K562 (cell line): ENCODE data around the gene STK16. TPM values are rescaled to one million over a fixed set of nuclear protein-coding genes. Genes with fewer than 3 reads are reported as not detected.

ENCODE experiments used
- ADNP ChIP-seq: fragments of 200-800 bp; sonication (Bioruptor generic); IDR thresholded peaks from 2 replicates; pipeline ENCODE4 v1.6.1; 2016; ENCODE audit warnings: missing genetic modification characterization, missing compliant biosample characterization
- ATF7 ChIP-seq: fragments of 450-650 bp; IDR thresholded peaks from 2 replicates; pipeline ENCODE4 v1.7.1; 2014; ENCODE audit warnings: mild to moderate bottlenecking, moderate library complexity
- CEBPB ChIP-seq: fragments of 450-650 bp; IDR thresholded peaks from 2 replicates; pipeline ENCODE4 v1.6.1; 2016; ENCODE audit warnings: missing genetic modification characterization, missing compliant biosample characterization
- GTF2F1 ChIP-seq: IDR thresholded peaks from 2 replicates; pipeline ENCODE4 v1.6.1; 2011; ENCODE audit warnings: low read depth, low read length, improper control_type of control experiment
- HDAC3 ChIP-seq: fragments of 450-650 bp; IDR thresholded peaks from 2 replicates; pipeline ENCODE4 v1.6.1; 2018; ENCODE audit warnings: borderline replicate concordance, mild to moderate bottlenecking, moderate library complexity; ENCODE audit not compliant: partially characterized antibody
- IFI16 ChIP-seq: fragments of 250-450 bp; sonication (Bioruptor Pico); IDR thresholded peaks from 2 replicates; pipeline ENCODE4 v2.1.2; 2022; ENCODE audit warnings: mild to moderate bottlenecking, inconsistent platforms
- IRF2 ChIP-seq: sonication (generic); formaldehyde crosslinking; IDR thresholded peaks from 2 replicates; pipeline ENCODE4 v1.8.1; 2022; ENCODE audit warnings: mild to moderate bottlenecking, missing genetic modification reagents
- NUFIP1 ChIP-seq: fragments of 450-650 bp; IDR thresholded peaks from 2 replicates; pipeline ENCODE4 v1.6.1; 2018; ENCODE audit not compliant: partially characterized antibody
- PTBP1 ChIP-seq: fragments of 200-400 bp; formaldehyde crosslinking; IDR thresholded peaks from 2 replicates; pipeline ENCODE4 v1.6.1; 2017; ENCODE audit warnings: low read depth, low read length
- PURB ChIP-seq: sonication (generic); formaldehyde crosslinking; IDR thresholded peaks from 2 replicates; pipeline ENCODE4 v1.9.0; 2021; ENCODE audit warnings: low read depth, mild to moderate bottlenecking, missing genetic modification reagents
- SRSF1 ChIP-seq: fragments of 200-400 bp; formaldehyde crosslinking; IDR thresholded peaks from 2 replicates; pipeline ENCODE4 v1.6.1; 2017; ENCODE audit warnings: mild to moderate bottlenecking, low read depth, low read length, moderate library complexity
- SRSF9 ChIP-seq: fragments of 200-400 bp; formaldehyde crosslinking; IDR thresholded peaks from 2 replicates; pipeline ENCODE4 v1.6.1; 2017; ENCODE audit warnings: low read depth, low read length, borderline replicate concordance
- TAF9B ChIP-seq: fragments of 450-650 bp; IDR thresholded peaks from 2 replicates; pipeline ENCODE4 v1.6.1; 2018; ENCODE audit warnings: mild to moderate bottlenecking; ENCODE audit not compliant: partially characterized antibody
- ZKSCAN3 ChIP-seq: fragments of 250-450 bp; sonication (Bioruptor Pico); IDR thresholded peaks from 2 replicates; pipeline ENCODE4 v1.4.0; 2020
- ZNF197 ChIP-seq: fragments of 200-800 bp; sonication (Bioruptor generic); IDR thresholded peaks from 2 replicates; pipeline ENCODE4 v1.6.1; 2016; ENCODE audit warnings: low read depth, missing genetic modification characterization, missing compliant biosample characterization
- polyA plus RNA-seq, 8 experiments: library from polyadenylated mRNA; depleted of rRNA in 4 of 8; stranded (reverse) in 5 of 8; unstranded in 3 of 8; fragments of >200 nt; fragmentation: Nextera tagmentation in 2 of 8; fragmentation: Illumina TruSeq in 1 of 8; extraction: Ambion mirVana in 2 of 8; extraction: Trizol in 1 of 8; gene quantifications; 2 replicates each; pipeline versions ENCODE4 v1.2.1 to v1.2.3, GENCODE V29; 2011 to 2014; ENCODE audit warnings: inconsistent platforms in 1 of 8, missing spikeins in 1 of 8
- total RNA-seq, 7 experiments: library from RNA; depleted of rRNA in 6 of 7; stranded (reverse); fragments of >200 nt in 6 of 7; fragmentation: Illumina TruSeq in 2 of 7; extraction: Trizol in 2 of 7; gene quantifications; 2 replicates each; pipeline versions ENCODE4 v1.2.1 to v1.2.3, GENCODE V29; 2011 to 2021; ENCODE audit warnings: low replicate concordance in 1 of 7
- TF ChIP-seq, protein P1 (sequence below): IDR thresholded peaks from 3 replicates; pipeline ENCODE4 v1.6.1; 2011; ENCODE audit warnings: borderline replicate concordance, mild to moderate bottlenecking, moderate library complexity; ENCODE audit not compliant: insufficient read length; ENCODE audit errors: extremely low read depth
- TF ChIP-seq, protein P2 (sequence below): sonication (generic); formaldehyde crosslinking; IDR thresholded peaks from 2 replicates; pipeline ENCODE4 v1.8.1; 2023; ENCODE audit warnings: mild to moderate bottlenecking, missing genetic modification reagents
- TF ChIP-seq, protein P3 (sequence below): fragments of 450-650 bp; IDR thresholded peaks from 2 replicates; pipeline ENCODE4 v1.6.1; 2018; ENCODE audit warnings: mild to moderate bottlenecking, low read depth; ENCODE audit not compliant: partially characterized antibody
- TF ChIP-seq, protein P4 (sequence below): fragments of 250-450 bp; sonication (Bioruptor Pico); IDR thresholded peaks from 2 replicates; pipeline ENCODE4 v1.5.0; 2020; ENCODE audit warnings: mild to moderate bottlenecking, borderline replicate concordance

Gene STK16
- total and polyA plus RNA-seq, 9 of the 15 experiments (the other 6 are each of a cell fraction or from before 2014, with no cell fraction given): 5.4 to 36.2 (median 17.8) TPM

DNA sequence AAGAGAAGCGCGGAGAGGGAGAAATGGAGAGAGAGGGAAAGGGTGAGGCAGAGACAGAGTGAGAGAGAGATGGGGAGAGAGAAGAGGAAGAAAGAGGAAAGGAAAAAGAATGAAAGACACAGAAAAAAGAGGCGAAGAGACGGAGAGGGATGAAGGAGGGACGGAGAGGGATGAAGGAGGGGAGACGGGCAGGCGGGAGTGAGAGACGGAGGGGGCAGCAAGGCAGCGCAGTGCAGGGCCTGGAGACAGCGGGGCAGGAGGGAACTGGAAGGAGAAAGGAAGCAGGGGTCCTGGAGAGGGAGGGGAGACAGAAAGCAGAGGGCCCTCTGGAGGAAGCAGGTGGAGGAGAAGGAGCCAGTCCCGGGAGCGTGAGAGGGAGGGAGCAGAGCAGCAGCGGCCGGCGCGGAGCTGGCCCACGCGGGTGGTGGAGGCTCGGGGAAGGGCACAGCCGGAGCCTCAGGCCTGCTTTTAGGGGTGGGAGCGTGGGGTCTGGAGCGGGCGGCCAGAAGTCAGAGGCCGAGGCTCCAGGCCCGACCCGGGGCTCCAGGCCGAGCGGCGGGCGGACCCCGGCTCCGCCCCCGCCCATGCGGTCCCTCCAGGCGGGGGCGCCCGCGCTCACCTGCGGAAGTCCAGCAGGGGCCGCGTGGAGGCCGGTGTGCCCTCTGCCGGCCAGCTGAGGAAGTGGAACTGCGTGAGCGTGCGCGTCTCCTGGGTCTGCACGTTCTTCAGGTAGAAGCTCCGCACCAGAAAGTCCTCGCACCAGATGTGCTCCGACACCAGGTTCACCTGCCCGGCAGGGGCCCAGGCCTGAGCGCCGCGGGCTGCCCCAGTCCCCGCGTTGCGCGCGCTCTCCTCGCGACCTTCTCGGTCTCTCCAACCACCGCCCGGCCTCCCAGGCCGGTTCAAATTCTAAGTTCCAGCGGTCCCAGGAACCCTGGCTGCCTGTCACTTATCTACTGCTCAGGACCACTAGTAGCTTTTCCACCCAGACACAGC lies 49.4 kb downstream of the STK16 start (continued):
- TF ChIP-seq, protein P1, sequence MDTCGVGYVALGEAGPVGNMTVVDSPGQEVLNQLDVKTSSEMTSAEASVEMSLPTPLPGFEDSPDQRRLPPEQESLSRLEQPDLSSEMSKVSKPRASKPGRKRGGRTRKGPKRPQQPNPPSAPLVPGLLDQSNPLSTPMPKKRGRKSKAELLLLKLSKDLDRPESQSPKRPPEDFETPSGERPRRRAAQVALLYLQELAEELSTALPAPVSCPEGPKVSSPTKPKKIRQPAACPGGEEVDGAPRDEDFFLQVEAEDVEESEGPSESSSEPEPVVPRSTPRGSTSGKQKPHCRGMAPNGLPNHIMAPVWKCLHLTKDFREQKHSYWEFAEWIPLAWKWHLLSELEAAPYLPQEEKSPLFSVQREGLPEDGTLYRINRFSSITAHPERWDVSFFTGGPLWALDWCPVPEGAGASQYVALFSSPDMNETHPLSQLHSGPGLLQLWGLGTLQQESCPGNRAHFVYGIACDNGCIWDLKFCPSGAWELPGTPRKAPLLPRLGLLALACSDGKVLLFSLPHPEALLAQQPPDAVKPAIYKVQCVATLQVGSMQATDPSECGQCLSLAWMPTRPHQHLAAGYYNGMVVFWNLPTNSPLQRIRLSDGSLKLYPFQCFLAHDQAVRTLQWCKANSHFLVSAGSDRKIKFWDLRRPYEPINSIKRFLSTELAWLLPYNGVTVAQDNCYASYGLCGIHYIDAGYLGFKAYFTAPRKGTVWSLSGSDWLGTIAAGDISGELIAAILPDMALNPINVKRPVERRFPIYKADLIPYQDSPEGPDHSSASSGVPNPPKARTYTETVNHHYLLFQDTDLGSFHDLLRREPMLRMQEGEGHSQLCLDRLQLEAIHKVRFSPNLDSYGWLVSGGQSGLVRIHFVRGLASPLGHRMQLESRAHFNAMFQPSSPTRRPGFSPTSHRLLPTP: no peak
- TF ChIP-seq ADNP (tag): no peak
- TF ChIP-seq ZNF197 (CRISPR knock-in tag): no peak; the same call in 1 of the 2 replicates
- TF ChIP-seq NUFIP1: no peak
- TF ChIP-seq IRF2 (CRISPR knock-in tag): no peak
- no peak for TF ChIP-seq PURB (CRISPR knock-in tag)
- TF ChIP-seq, protein P2, sequence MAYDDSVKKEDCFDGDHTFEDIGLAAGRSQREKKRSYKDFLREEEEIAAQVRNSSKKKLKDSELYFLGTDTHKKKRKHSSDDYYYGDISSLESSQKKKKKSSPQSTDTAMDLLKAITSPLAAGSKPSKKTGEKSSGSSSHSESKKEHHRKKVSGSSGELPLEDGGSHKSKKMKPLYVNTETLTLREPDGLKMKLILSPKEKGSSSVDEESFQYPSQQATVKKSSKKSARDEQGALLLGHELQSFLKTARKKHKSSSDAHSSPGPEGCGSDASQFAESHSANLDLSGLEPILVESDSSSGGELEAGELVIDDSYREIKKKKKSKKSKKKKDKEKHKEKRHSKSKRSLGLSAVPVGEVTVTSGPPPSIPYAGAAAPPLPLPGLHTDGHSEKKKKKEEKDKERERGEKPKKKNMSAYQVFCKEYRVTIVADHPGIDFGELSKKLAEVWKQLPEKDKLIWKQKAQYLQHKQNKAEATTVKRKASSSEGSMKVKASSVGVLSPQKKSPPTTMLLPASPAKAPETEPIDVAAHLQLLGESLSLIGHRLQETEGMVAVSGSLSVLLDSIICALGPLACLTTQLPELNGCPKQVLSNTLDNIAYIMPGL (CRISPR knock-in tag): peak; percentile 91
- no peak for TF ChIP-seq HDAC3
- no peak for TF ChIP-seq ZKSCAN3
- TF ChIP-seq CEBPB (tag): no peak
- no peak for TF ChIP-seq TAF9B
- no peak for TF ChIP-seq PTBP1
- TF ChIP-seq, protein P3, sequence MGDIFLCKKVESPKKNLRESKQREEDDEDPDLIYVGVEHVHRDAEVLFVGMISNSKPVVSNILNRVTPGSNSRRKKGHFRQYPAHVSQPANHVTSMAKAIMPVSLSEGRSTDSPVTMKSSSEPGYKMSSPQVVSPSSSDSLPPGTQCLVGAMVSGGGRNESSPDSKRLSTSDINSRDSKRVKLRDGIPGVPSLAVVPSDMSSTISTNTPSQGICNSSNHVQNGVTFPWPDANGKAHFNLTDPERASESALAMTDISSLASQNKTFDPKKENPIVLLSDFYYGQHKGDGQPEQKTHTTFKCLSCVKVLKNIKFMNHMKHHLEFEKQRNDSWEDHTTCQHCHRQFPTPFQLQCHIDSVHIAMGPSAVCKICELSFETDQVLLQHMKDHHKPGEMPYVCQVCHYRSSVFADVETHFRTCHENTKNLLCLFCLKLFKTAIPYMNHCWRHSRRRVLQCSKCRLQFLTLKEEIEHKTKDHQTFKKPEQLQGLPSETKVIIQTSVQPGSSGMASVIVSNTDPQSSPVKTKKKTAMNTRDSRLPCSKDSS: no peak
- TF ChIP-seq IFI16 (CRISPR knock-in tag): no peak
- TF ChIP-seq ATF7: peak; percentile 76; the same call in 1 of the 2 replicates
- no peak for TF ChIP-seq SRSF1
- TF ChIP-seq SRSF9: no peak
- TF ChIP-seq GTF2F1: no peak
- TF ChIP-seq, protein P4, sequence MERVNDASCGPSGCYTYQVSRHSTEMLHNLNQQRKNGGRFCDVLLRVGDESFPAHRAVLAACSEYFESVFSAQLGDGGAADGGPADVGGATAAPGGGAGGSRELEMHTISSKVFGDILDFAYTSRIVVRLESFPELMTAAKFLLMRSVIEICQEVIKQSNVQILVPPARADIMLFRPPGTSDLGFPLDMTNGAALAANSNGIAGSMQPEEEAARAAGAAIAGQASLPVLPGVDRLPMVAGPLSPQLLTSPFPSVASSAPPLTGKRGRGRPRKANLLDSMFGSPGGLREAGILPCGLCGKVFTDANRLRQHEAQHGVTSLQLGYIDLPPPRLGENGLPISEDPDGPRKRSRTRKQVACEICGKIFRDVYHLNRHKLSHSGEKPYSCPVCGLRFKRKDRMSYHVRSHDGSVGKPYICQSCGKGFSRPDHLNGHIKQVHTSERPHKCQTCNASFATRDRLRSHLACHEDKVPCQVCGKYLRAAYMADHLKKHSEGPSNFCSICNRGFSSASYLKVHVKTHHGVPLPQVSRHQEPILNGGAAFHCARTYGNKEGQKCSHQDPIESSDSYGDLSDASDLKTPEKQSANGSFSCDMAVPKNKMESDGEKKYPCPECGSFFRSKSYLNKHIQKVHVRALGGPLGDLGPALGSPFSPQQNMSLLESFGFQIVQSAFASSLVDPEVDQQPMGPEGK (CRISPR knock-in tag): no peak
